Effector CD4-positive, alpha-beta T cell (primary cell): ENCODE data around the gene GABRG3.

Experiments used
- DNase-seq: peaks from one replicate; pipeline ENCODE4 v3.0.0-alpha.2; 2020

The GABRG3 gene

DNA sequence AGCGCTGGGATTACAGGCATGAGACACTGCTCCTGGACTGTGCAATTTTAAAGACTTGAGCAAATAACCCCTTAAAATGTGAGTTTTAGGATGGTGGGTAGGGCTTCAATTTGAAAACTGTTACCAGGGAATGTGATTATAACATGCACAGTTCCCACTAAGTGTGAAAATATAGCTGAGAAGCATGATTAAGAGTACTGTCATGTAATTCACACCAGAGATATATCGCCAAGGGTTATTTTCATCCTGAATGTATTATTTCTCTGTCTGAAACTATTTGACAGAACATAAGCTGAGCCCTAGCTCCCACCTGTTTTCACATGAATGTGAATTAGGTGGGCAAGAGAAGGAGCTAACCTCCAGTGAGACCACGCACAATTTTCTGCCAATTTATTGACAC is 457.2 kb downstream of the GABRG3 start:
- no peak for DNase-seq

DNA sequence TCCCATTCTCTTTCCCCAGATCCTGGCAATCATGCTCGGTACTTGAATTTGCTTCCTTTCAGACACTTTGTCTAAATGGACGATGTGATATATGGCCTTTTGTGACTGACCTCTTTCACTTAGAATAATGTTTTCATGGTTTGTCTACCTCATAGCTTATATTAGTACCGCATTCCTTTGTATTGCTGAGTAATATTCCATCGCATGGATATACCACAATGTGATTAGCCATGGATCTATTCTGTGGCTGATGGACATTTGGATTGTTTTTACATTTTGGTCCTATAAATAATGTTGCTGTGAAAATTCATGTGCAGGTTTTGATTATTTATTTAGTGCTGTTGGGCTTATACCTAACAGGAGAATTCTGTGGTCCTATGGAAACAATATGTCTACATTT is 458.6 kb downstream of the GABRG3 start:
- no peak for DNase-seq

DNA sequence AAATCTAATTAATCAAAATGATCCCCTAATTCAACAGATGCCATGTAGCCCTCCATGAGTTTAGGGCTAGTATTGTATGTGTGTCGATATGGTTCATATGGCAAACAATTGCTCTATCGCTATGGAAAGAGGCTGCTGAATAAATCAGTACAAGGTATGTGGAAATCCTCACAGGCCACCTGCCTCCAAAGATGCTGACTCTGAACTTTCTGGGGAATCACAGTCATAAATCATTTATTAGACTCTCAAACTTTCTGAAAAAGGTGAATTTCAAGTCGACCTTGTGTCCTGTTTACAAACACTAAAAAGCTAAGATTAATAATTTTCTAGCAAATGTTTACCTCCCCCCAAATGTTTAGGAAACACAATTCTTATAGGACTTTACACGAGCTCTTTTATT is 462.6 kb downstream of the GABRG3 start:
- no peak for DNase-seq

DNA sequence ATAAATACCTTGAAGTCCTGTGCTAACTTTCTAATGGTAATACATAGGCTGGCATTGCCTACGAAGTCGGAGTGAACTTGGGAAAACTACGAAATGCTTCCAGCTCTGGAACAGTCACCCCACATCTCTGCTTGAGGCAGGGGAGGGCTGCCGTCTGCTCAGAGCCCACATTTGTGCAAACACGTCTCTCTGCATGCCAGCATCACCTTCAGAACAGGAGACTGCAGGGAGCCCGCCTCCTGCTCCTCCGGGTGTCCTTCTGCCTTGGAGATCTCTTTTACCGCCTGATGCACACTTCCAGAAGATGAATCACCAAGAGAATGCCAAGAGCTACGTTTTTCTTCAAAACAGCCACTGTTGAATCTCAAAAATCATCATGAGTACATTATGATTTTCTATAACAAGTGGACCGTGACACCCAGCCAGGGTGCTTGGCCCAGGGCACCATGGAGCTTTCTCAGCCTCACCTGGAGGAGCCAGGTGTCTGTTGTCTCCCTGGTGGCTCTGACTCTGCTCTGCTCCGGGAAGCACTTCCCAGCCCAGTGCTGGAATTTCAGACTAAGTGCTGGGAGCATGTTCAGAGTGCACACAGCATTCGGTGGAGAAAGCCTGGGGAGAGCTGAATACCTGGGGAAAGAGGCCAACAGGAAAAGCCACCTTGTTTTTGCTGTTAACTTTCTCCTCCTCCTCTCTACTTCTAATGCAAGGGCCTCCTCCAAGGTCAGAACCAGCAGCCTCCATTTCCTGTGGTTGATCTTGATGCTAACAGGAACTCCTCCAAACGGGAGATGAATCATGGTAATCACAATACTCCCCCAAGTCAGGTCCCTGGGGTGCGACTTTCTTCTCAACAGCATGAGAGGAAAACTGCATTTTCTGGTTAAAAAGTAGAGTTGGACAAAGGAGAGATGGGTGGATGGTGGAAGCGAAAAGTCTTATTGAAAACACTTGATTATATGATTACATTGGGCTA is 467.7 kb downstream of the GABRG3 start:
- DNase-seq = no peak

DNA sequence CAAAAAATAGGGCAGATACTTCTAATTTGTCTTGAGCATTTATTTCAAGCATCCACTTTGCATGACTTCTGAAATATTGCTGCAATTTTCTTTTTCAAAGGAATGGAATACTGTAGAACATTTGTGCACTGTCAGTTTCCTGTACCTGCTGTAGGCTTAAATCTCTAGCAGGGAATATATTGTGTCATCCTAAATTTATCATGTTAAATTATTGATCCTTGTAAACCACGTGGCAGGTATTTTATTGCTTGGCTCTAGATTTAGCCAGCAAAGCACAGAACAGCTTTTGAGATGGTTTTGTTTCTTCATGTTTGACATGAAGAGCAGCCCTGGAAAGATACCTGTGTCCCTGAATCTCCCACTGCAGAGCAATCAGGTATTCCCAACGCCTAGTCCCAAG is 470.1 kb downstream of the GABRG3 start:
- DNase-seq = no peak

DNA sequence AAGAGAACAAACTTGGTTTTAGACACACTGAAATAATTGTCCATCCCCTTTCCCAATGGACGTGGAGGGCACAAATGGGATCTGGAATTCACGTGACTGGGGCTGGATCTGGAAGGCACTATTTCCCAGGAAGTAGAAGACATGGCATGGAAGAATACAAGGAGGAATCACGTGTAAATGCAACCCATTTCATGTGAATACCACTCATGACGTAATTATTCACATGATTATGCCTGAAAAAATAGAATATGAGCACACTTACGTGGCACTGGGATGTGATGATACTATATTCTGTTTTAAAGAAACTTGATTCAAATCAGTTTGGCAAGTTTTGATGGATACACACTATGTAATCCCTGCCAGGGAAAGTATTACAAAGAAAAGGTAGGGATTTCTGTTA is 477.3 kb downstream of the GABRG3 start:
- DNase-seq = no peak

DNA sequence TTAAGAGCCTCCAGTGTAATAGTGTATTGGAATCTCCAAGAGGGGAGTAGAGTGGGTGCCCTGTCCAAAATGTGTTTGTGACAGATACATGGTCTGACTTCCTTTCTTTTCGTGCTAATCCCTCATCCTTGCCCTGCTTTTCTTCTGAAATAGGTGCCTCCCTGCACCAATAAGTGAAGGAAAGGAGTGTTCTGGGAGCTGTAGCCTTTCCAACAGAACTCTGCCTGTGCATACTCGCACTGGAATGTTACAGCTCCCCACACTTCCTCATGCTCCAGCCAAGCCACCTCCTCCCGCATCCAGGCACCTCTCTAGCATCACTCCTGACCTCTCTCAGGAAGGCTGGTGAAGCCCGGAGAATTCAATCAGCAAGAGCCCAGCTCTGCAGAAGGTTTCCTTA is 478.0 kb downstream of the GABRG3 start:
- no peak for DNase-seq

DNA sequence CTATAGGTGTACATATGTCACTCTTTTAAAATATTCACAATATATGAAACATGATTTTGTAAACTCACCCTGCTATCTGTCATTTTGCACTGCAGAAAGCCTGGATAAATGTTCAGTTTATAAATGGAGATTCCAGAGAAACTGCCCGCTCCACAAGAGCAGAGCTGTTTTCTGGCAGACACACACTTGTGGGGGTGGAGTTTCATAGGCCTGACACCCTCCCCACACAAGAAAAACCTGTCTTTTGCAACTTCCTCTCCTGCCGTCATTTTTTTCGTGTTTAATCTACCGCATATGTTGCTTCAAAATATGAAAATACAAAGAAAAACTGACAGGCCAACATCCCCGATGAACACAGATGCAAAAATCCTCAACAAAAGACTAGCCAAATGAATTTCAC is 479.0 kb downstream of the GABRG3 start:
- DNase-seq = no peak

DNA sequence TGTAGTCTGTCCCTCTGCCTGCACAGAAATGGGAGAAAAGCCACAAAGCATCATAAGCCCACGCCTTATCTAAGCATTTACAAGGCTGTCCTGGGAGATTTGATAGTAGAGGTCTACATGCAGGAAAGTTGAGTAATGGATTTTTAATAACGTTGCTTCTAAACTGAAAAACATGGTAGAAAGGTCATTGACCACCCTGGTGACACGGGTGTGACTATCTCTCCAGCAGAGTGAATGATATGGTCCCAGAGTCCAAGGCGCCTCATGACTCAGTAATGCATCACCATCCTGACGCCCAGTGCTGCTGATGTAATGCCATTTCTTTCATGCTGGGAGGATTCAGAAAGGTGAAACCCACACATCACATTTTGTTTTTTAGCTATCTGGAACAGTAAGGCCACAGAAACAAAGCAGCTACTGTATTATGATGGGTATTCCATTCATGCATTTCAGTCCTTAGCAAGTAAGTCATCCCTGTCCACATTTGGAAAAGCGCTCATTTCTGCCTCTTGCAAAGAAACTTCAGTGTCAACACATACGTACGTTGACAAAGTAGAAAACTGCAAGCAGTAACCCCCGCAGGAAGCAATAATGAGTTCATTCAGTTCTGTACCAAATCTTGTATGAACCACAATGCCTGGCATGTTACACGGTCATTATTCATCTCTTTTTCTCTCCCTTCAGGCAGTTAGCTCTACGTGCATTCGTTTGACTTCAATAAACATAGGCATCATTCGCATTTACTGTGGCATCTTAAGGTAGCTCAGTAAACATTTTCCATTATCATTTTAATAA is 483.5 kb downstream of the GABRG3 start:
- DNase-seq = no peak

DNA sequence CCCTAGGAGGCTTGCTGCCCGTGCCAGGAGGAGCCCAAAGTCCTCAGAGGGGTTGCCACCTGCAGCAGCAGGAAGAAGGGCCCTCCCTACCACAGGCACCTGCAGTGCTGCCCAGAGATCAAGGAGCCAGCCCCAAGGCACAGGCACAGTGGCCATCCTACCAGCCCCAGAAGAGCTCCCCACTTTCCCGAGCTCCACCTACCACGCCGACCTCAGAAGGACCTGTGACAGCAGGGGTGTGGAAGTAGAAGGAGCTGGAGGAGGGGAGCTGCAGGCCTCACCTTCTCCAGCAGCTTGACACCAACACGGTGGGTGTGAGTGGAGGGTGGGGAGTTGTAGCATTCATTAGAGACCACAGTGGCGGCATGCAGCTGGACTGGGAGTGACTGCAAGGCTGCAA is 485.8 kb downstream of the GABRG3 start:
- DNase-seq = no peak

DNA sequence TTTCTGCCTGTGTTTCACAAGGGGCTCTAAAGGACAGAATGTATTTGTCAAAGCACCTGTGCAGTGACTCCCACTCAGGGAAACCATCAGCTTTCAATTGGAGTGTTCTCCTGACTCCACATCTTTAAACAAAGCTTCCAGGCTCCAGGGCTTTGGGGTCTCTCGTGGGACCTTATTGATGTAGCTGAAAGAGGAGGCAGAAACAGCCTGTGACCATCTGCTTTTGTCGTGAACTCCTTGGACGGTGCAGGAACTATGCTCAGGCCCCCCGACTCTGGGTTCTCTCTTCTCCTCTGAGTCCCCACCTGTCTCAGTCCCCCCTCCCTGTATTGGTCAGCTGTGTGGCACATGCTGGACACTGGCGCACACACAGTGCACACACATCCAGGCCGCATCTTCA is 486.8 kb downstream of the GABRG3 start:
- DNase-seq = no peak

DNA sequence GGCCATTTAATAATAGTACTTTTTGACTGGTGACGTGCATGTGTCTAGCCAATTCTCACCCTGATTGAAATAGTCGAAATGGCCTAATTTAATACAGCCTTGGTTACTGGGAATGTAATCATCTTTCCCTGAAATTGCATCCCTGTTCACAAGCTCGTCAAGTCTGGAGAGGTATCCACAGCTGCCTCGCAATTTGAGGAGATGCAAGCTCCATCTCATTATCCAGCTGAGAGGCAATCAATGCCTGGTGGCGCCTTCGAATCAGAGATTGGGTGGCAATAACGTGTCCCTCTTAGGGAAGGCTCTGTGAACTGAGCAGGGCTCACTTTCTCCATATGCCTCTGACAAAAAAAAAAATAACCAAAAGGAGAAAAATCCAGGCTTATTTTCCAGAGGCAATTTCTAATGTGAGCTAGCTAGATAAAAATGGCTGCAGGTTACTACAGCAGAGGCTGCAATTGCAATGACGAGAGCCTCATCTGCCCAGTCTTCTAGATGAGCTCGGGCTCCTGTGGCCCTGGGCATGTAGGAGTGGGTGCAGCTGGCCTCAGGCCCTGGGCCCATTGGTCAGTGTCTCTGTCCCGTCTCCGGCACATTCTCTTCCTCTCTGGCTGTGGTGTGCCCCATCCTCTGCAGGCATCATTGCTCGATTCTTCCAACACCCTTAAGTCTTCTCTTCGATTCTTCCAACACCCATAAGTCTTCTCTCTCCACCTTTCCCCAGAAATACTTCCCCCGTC is 487.5 kb downstream of the GABRG3 start:
- DNase-seq = no peak

DNA sequence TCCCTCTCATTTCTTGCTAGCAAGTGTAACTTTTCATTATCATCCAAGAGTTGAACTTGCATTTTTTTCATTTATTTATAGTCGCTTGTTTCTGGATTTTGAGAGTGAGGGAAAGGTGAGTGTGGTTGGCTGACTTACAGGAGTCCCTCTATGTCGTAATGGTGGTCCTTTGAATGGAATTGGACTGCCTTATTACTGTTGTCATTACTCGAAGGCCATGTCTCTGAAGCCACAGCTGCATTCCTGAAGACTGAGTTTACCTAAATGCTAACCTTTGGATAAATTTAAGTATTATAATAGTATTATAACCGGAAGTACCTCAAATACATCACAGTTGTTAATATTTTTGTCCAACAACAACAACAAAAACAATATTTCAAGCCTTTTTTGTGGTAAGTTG is 488.9 kb downstream of the GABRG3 start:
- DNase-seq = no peak

DNA sequence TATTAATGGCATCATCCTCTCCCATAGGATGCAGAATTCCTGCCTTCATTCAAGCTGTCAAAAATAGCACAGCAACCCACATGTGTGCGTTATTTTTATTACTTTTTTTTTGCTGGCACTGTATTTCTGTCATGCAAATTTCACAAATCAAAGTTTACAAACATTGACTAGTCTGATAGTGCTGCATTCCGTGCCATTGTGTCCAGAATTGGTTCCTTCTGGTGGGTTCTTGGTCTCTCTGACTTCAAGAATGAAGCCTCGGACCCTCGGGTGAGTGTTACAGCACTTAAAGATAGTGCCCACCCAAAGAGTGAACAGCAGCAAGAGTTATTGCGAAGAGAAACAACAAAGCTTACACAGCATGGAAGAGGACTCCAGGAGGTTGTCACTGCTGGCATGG is 490.2 kb downstream of the GABRG3 start:
- no peak for DNase-seq

DNA sequence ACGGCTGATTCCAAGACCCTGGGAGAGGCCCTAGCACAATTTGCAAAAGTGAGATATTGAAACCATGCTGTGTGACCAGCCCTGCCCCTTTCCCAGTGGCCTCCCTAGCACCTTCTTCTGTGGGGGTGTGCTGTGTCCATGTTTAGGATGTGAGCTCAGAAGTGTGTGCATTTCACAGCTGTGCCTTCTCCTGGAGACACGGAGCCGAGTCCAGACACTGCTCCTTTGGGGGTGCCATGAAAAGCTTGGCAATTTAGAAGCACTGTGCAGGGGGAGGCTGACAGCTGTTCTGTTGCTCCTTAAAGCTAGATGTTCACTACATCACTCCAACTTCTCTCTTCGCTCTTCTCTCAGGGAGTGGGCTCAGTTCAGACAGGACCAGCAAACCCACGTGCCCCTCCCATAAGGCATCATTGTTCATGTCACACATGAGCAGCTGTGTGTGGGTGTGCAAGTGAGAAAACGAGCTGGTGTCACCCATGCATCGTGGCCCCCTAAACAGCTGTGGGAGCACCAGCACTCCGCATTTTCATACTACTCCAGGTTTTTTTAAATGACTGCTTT is 492.6 kb downstream of the GABRG3 start:
- DNase-seq = no peak

DNA sequence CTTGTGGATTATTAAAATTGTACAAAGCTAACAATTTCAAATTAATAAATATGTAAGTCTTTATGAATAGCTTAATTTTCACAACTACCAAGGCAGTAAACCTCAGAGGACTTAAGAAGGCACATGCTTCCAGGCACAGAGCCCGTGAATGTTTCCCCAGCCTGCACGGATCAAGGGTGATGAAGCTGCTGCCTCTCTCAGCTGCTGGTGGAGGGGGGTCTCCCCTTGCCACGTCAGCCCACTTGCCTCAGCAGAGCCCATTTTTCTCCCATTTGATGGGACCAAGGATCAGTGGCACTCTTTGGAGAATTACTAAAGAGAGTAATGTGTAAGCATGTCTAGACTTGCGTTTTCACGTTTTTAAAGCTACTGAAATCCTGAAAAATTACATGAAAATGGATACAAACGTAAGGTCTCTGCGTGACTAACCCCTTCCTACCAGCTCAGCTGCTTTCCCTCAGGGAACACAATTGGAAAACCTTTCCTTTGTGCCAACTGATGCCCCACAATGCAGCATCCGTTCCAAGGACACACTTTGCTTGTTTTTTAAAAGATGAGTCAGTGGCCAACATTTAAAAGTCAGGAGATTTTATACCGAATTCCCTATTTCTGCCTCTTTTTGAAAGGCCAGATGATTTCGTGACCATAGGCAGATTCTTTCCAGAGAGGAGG is 494.1 kb downstream of the GABRG3 start:
- no peak for DNase-seq

DNA sequence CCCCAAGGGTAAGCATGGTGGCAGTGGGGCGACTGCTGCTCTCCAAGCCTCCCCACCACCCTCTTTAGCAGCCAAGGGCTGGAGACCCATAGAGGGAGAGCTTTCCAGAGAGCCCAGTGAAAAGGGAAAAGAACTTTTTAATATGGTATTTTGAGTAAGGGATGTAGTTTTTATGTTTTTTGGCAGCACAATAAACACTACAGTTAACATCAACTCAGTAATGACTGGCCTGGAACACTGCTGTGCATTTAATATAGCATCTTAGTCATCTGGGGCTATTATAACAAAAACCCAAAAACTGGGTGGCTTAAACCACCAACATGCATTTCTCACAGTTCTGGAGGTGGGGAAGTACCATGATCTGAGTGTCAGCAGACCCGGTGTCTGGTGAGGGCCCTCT is 495.8 kb downstream of the GABRG3 start:
- DNase-seq = no peak

DNA sequence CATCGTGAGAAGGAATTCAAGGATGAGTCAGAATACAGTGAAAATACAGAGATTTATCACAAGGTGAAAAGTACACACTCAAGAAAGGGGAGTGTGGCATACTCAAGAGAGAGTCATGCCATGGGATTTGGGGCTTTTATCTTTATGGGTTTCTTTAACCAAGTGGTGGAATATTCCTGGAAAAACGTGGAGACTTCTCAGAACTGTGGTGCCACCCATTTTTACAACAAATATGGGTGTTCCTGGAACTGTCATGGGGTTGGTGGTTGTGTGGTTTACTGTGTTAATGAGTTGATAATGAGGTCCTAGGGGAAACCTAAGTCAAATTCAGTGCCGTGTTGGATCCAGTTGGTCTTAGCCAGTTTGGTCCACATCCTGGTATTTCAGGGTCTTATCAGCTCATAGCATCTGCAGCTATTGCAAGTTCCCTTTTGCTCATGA is 497.2 kb downstream of the GABRG3 start:
- no peak for DNase-seq

DNA sequence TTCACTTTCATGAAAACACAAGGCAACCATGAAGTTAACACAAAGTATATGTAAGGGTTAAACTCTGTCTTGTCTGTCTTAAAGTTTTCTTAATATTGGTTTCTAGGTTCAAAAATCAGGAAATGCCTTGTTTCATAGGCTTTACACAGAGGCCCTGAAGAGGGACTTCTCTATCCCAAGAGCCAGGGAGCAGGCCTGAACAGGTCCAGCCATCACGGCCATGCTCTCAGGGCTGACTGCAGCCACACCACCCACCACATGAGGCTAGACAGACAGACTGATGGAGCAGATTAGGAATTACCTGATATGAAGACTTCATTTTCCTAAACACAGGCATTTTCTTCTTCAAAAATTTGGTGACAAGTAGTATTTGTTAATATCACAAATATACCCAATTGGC is 502.9 kb downstream of the GABRG3 start:
- no peak for DNase-seq

DNA sequence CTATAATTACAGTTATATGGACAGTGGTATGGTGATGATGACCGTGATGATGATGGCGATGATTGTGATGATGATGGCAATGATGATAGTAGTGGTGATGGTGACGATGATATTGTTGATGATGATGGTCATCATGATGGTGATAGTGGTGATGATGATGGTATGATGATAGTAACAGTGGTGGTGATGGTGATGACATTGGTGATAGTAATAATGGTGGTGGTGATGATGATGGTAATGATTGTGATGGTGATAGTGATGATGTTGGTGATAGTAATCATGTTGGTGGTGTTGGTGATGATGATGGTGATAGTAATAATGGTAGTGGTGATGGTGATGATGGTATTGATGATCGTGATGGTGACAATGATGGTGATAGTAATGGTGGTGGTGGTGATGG is 504.4 kb downstream of the GABRG3 start:
- DNase-seq = no peak

DNA sequence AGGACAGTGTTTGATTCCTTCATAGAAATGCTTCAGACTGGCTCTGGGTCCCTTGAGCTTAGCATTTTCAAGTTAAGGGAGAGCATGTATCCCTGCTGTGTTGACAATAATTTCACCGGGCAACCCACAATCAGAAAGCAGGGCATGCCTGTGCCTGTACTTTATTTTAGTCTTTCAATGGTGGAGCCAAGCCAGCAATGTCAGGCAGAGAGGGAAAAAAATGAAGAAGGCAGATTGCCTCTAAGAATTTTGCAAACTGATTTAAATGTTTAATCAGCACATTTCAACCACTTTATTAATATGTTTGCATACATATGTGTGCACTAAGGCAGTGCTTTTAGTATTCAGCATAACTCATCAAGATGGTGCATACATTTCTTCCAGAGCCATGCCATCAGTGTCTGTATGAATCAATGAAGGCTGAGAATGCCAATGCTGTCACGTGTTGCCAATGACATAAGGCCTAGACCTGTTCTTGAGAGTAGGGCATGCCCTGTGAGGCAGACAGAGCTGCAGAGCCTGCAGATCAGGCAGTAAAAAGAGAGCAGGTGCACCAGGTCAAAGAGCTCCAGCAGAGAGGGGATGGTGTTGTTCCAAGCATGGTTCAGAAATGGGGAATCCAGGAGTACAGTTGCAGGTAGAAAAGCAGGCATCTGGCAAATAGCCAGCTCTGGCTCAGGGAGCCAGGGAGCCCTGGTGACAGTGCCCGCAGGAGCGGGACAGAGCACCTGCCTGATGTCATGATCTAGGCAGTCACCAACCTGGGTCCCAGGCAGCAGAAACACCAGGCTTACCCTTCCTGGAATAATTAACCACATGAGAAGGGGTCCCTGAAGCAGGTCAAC is 508.5 kb downstream of the GABRG3 start:
- no peak for DNase-seq
